ENCODE results near the gene SLC25A14. TPM values are rescaled to one million over a fixed set of nuclear protein-coding genes. Genes with fewer than 3 reads are reported as not detected.

SLC25A14 gene
- total RNA-seq, 6 experiments from 2014 or later, result 10.9 to 16.4 (median 13.2) TPM

- no peaks in the 10 kb centered on the region for H3K4me1 Mint-ChIP-seq (ENCODE audit: low read depth)
Observed at GRCh38 chrX:130385520-130385919, 45.8 kb downstream of the SLC25A14 start, which contains the start of gene GPR119. TSS of gene GPR119 (minus strand) at chrX:130385674. CDS start at chrX:130385447, 227 bp downstream.

GRCh38 chrX:130386408-130386808 lies 46.7 kb downstream of the SLC25A14 start:
- Mint-ChIP-seq H3K27ac (no peak overlapping the region), H3K4me1 (ENCODE audit: low read depth) (no peaks in the 10 kb centered on the region), H3K4me3 (no peak overlapping the region), H3K36me3 (ENCODE audit: low read depth) (no peaks in the 10 kb centered on the region), H3K27me3 (ENCODE audit: insufficient read depth) (peaks cover 10% of the 10 kb centered on the region), H3K9me3 (no peaks in the 10 kb centered on the region)
- no peak for DNase-seq
- TF ChIP-seq CTCF (IDR thresholded peaks at IDR 0.05), result no peak

More at GRCh38 chrX:130385520-130385919, 45.8 kb downstream of the SLC25A14 start, which contains the start of gene GPR119:
- DNase-seq, result no peak
- Mint-ChIP-seq H3K27ac (no peak within 1 kb of the TSS), H3K36me3 (ENCODE audit: low read depth) (no peaks in the 10 kb centered on the region), H3K9me3 (no peaks in the 10 kb centered on the region), H3K27me3 (ENCODE audit: insufficient read depth) (peaks cover 10% of the 10 kb centered on the region), H3K4me3 (no peak within 1 kb of the TSS)
- no peak for TF ChIP-seq CTCF (IDR thresholded peaks at IDR 0.05)

- H3K4me3 Mint-ChIP-seq, result no peak overlapping the region
- peak; percentile 77 for TF ChIP-seq CTCF (IDR thresholded peaks at IDR 0.05)
- H3K36me3 Mint-ChIP-seq (ENCODE audit: low read depth), result no peaks in the 10 kb centered on the region
Observed at GRCh38 chrX:130393451-130394074, 53.8 kb downstream of the SLC25A14 start.

GRCh38 chrX:130395341-130395740 lies 55.6 kb downstream of the SLC25A14 start:
- no peak overlapping the region for H3K4me3 Mint-ChIP-seq
- peaks cover 5% of the 10 kb centered on the region; the same call in 1 of the 2 replicates for H3K4me1 Mint-ChIP-seq (ENCODE audit: low read depth)
- no peak for TF ChIP-seq CTCF (IDR thresholded peaks at IDR 0.05)
- no peaks in the 10 kb centered on the region for H3K9me3 Mint-ChIP-seq
- no peak for DNase-seq
- peaks cover 11% of the 10 kb centered on the region for H3K27me3 Mint-ChIP-seq (ENCODE audit: insufficient read depth)
- no peaks in the 10 kb centered on the region for H3K36me3 Mint-ChIP-seq (ENCODE audit: low read depth)
- H3K27ac Mint-ChIP-seq, result no peak overlapping the region

More at GRCh38 chrX:130393451-130394074, 53.8 kb downstream of the SLC25A14 start:
- Mint-ChIP-seq H3K9me3 (no peaks in the 10 kb centered on the region), H3K27me3 (ENCODE audit: insufficient read depth) (peaks cover 11% of the 10 kb centered on the region), H3K4me1 (ENCODE audit: low read depth) (peaks cover 5% of the 10 kb centered on the region; the same call in 1 of the 2 replicates), H3K27ac (no peak overlapping the region)
- peak; percentile 43 for DNase-seq

GRCh38 chrX:130401415-130402207 lies 61.9 kb downstream of the SLC25A14 start, which contains the start of gene RBMX2:
TSS of gene RBMX2 (plus strand) at chrX:130401987. CDS start at chrX:130402033, 46 bp downstream.
- peak within 1 kb of the TSS; percentile 97 for H3K4me3 Mint-ChIP-seq
- DNase-seq, result peak; percentile 45
- H3K4me1 Mint-ChIP-seq (ENCODE audit: low read depth), result no peaks in the 10 kb centered on the region
- H3K36me3 Mint-ChIP-seq (ENCODE audit: low read depth), result no peaks in the 10 kb centered on the region
- no peaks in the 10 kb centered on the region for H3K9me3 Mint-ChIP-seq
- no peak for TF ChIP-seq CTCF (IDR thresholded peaks at IDR 0.05)
- H3K27me3 Mint-ChIP-seq (ENCODE audit: insufficient read depth), result no peaks in the 10 kb centered on the region; the same call in 1 of the 2 replicates
- peak within 1 kb of the TSS; percentile 76 for H3K27ac Mint-ChIP-seq
